ENCODE results near the gene UNC5A.

- TF ChIP-seq REST (IDR thresholded peaks at IDR 0.05; ENCODE audit: insufficient read depth in 1 of 2, low read depth in 2 of 2, low read length in 2 of 2) (no peak), POLR2AphosphoS5 (IDR thresholded peaks at IDR 0.05; ENCODE audit: low read depth, low read length) (no peak)
Measured at GRCh38 chr5:176802116-176802784, 8.1 kb upstream of the UNC5A start.

Measured in PFSK-1 (cell line).